ENCODE results near the gene SLC25A34.
A peak's percentile ranks its signal among the peaks of the same experiment; 100 is the strongest.

SLC25A34 gene

DNA sequence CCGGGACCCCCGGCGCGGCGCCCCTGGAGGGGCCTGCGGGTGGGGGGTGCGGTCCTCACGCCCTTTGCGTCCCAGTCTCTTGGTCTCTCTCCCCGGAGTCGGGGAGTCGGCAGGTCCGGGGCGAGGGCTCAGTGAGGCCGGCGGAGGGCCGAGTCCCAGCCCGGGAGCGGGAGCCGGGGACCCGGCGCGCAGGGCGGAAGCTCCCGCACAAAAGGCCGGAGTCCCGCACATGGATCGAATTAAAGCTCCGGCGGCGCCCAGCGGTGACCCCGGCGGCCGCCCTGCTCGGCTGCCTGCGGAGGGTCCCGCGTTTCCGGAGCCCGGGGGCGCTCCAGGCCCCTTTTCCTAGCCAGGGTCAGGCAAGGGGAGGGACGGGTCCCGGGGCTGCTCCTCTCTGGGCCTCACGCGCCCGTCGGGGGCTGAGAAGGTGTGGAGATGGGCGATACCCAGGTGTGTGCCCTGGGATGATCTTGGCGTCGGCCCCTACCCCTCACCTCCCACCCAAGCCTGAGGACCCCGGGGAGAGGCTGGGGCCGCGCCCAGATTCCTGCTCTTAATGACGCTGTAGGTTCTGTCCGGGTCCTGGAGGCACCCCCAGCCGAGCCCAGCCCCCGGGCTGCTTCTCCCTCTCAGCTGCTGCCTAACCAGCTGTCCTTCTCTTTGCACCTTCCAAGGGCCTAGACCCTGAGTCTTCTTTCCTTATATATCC, 23.0 kb downstream of the SLC25A34 start:
- no peak overlapping the region for H3K27ac ChIP-seq (ENCODE audit: insufficient read depth, low read length, poor library complexity, severe bottlenecking)
- peak overlapping the region; percentile 35 for H3K4me3 ChIP-seq (ENCODE audit: insufficient read depth, low read depth, low read length, poor library complexity, severe bottlenecking)
- peaks cover 14% of the 10 kb centered on the region for H3K4me1 ChIP-seq (ENCODE audit: control insufficient read depth, insufficient read depth, low read length, poor library complexity, severe bottlenecking)
- no peak for DNase-seq
- H3K9me3 ChIP-seq (ENCODE audit: control insufficient read depth, low read length), result no peaks in the 10 kb centered on the region
- no peaks in the 10 kb centered on the region for H3K36me3 ChIP-seq (ENCODE audit: control insufficient read depth, insufficient read depth, low read length)
- H3K27me3 ChIP-seq (replicated peaks; ENCODE audit: control insufficient read depth, insufficient read depth, low read length, poor library complexity, severe bottlenecking), result peaks cover 14% of the 10 kb centered on the region

DNA sequence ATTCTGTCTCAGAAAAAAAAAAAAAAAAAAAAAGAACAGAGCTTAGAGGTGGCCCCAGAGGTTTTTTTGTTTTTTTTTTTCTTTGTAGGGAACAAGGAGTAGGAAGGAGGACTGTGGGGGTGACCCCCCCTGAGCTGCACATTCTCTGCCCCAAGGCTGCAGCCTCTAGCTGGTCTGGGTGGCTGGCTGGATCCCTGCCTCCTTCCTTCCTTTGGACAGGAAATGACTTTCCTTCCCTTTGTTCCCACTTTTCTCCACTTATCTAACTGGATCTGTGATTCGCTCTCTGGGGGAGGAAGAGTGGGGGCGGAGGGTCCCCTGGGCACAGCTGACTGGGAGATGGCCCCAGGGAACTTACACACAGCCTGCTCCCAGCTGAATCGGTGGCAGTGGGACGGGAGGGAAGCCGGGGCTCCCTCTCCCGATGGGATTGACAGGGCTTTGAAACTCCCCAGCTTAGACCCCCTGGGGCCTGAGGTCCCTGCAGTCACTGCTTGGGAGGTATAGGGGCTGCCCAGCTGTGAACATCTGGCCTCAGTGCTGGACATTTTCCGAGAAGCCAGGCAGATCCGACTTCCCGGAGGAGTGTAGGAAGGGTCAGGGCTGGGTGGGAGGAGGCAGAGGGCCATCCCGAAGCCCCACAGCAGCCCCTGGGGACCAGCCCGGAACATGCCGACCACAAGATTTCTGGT, 24.6 kb downstream of the SLC25A34 start:
- H3K27ac ChIP-seq (ENCODE audit: insufficient read depth, low read length, poor library complexity, severe bottlenecking), result no peak overlapping the region
- no peaks in the 10 kb centered on the region for H3K36me3 ChIP-seq (ENCODE audit: control insufficient read depth, insufficient read depth, low read length)
- DNase-seq, result no peak
- H3K9me3 ChIP-seq (ENCODE audit: control insufficient read depth, low read length), result no peaks in the 10 kb centered on the region
- peaks cover 14% of the 10 kb centered on the region for H3K27me3 ChIP-seq (replicated peaks; ENCODE audit: control insufficient read depth, insufficient read depth, low read length, poor library complexity, severe bottlenecking)
- peaks cover 14% of the 10 kb centered on the region for H3K4me1 ChIP-seq (ENCODE audit: control insufficient read depth, insufficient read depth, low read length, poor library complexity, severe bottlenecking)
- H3K4me3 ChIP-seq (ENCODE audit: insufficient read depth, low read depth, low read length, poor library complexity, severe bottlenecking), result no peak overlapping the region

DNA sequence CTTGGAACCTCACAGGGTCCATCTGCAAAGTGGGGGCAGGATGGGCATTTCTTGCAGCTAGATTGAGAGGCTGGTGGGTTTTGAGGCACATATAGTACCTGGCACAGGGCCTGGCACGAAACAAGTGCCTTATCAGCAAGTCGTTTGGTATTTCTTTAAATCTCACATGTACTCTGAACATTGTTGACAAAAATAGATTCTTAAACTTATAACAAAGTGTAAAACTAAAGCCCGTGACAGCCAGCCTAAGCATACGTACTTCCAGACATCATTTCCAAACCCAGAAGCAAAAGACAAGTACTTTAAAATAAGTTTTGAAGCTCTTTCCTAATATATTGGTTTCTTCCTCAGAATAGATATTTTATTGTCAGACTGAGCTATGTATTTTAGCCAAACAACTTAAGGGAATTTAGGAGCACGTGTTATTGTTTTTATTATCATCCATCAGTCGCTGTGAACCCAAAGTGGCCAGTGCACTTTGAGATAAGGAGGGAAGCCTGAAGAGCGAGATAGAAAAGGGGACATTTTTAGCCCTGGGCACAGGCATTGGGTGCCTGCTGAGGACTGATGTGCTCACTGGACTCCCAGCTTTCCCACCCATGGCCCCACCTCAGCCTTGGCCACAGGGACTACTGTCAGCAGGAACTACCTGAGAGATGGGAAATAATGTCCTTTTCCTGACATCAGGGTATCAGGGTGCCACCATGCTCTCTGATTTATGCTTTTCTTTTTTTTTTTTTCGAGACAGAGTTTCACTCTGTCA, 25.5 kb downstream of the SLC25A34 start:
- peaks cover 14% of the 10 kb centered on the region for H3K27me3 ChIP-seq (replicated peaks; ENCODE audit: control insufficient read depth, insufficient read depth, low read length, poor library complexity, severe bottlenecking)
- DNase-seq, result no peak
- no peak overlapping the region for H3K27ac ChIP-seq (ENCODE audit: insufficient read depth, low read length, poor library complexity, severe bottlenecking)
- H3K4me3 ChIP-seq (ENCODE audit: insufficient read depth, low read depth, low read length, poor library complexity, severe bottlenecking), result no peak overlapping the region
- no peaks in the 10 kb centered on the region for H3K36me3 ChIP-seq (ENCODE audit: control insufficient read depth, insufficient read depth, low read length)
- H3K9me3 ChIP-seq (ENCODE audit: control insufficient read depth, low read length), result no peaks in the 10 kb centered on the region
- peaks cover 8% of the 10 kb centered on the region for H3K4me1 ChIP-seq (ENCODE audit: control insufficient read depth, insufficient read depth, low read length, poor library complexity, severe bottlenecking)

DNA sequence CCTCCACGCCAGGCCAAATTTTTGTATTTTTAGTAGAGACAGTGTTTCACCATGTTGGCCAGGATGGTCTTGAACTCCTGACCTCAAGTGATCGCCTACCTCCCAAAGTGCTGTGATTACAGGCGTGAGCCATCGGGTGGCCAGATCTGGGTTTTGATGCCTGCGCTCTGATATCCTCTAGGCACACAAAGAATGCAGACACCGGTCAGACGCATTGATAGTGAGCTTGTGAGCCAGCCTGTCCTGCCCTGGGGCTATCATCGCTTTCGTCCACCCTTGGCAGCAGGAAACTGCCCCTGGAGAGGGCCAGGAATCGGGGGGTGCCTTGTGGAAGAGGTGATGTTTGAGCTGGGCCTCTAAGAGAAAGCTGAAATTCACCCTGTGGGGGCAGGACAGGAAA, 26.5 kb downstream of the SLC25A34 start:
- H3K4me3 ChIP-seq (ENCODE audit: insufficient read depth, low read depth, low read length, poor library complexity, severe bottlenecking), result no peak overlapping the region
- H3K27me3 ChIP-seq (replicated peaks; ENCODE audit: control insufficient read depth, insufficient read depth, low read length, poor library complexity, severe bottlenecking), result peaks cover 14% of the 10 kb centered on the region
- no peaks in the 10 kb centered on the region for H3K9me3 ChIP-seq (ENCODE audit: control insufficient read depth, low read length)
- no peak overlapping the region for H3K27ac ChIP-seq (ENCODE audit: insufficient read depth, low read length, poor library complexity, severe bottlenecking)
- H3K36me3 ChIP-seq (ENCODE audit: control insufficient read depth, insufficient read depth, low read length), result no peaks in the 10 kb centered on the region
- DNase-seq, result no peak
- H3K4me1 ChIP-seq (ENCODE audit: control insufficient read depth, insufficient read depth, low read length, poor library complexity, severe bottlenecking), result peaks cover 6% of the 10 kb centered on the region

DNA sequence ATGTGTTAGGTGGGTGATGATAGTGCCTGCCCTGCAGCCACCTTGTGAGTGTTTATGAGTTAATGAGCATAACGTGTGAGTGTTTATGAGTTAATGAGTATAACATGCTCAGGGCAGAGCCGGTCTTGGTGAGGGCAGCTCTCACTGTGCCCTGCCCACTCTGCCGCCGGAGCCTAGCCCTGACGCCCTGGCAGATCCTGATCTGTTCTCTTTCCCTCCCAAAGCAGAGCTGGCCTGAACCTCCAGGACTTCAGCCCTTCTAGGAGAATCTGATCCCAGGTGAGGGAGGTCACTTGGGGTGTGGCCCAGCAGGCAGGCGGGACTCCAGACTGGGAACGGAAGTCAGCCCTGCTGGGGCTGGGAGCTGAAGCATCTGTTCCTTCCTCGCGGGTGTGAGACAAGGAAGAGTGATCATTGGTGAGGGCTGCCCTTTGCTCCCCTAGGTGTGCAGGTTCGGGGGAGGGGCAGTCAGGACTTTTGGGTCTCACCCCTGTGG, 28.3 kb downstream of the SLC25A34 start:
- H3K4me1 ChIP-seq (ENCODE audit: control insufficient read depth, insufficient read depth, low read length, poor library complexity, severe bottlenecking), result peaks cover 1% of the 10 kb centered on the region
- no peak for DNase-seq
- H3K4me3 ChIP-seq (ENCODE audit: insufficient read depth, low read depth, low read length, poor library complexity, severe bottlenecking), result no peak overlapping the region
- no peaks in the 10 kb centered on the region for H3K9me3 ChIP-seq (ENCODE audit: control insufficient read depth, low read length)
- peaks cover 7% of the 10 kb centered on the region for H3K27me3 ChIP-seq (replicated peaks; ENCODE audit: control insufficient read depth, insufficient read depth, low read length, poor library complexity, severe bottlenecking)
- no peaks in the 10 kb centered on the region for H3K36me3 ChIP-seq (ENCODE audit: control insufficient read depth, insufficient read depth, low read length)
- H3K27ac ChIP-seq (ENCODE audit: insufficient read depth, low read length, poor library complexity, severe bottlenecking), result no peak overlapping the region

DNA sequence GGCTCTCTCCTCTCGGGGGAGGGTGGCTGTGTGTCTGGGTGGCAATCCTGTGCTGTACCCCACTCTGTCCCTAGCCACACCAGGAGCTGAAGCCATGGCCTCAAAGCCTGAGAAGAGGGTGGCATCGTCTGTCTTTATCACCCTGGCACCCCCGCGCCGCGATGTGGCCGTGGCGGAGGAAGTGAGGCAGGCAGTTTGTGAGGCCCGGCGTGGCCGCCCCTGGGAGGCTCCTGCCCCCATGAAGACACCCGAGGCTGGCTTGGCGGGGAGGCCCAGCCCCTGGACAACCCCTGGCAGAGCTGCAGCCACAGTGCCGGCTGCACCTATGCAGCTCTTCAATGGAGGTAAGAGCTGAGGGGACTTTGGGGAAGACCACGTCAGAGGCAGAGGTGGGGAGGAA, 28.8 kb downstream of the SLC25A34 start:
- no peak for DNase-seq
- no peak overlapping the region for H3K4me3 ChIP-seq (ENCODE audit: insufficient read depth, low read depth, low read length, poor library complexity, severe bottlenecking)
- no peaks in the 10 kb centered on the region for H3K36me3 ChIP-seq (ENCODE audit: control insufficient read depth, insufficient read depth, low read length)
- no peaks in the 10 kb centered on the region for H3K9me3 ChIP-seq (ENCODE audit: control insufficient read depth, low read length)
- H3K27ac ChIP-seq (ENCODE audit: insufficient read depth, low read length, poor library complexity, severe bottlenecking), result no peak overlapping the region
- H3K27me3 ChIP-seq (replicated peaks; ENCODE audit: control insufficient read depth, insufficient read depth, low read length, poor library complexity, severe bottlenecking), result peaks cover 5% of the 10 kb centered on the region
- no peaks in the 10 kb centered on the region for H3K4me1 ChIP-seq (ENCODE audit: control insufficient read depth, insufficient read depth, low read length, poor library complexity, severe bottlenecking)

DNA sequence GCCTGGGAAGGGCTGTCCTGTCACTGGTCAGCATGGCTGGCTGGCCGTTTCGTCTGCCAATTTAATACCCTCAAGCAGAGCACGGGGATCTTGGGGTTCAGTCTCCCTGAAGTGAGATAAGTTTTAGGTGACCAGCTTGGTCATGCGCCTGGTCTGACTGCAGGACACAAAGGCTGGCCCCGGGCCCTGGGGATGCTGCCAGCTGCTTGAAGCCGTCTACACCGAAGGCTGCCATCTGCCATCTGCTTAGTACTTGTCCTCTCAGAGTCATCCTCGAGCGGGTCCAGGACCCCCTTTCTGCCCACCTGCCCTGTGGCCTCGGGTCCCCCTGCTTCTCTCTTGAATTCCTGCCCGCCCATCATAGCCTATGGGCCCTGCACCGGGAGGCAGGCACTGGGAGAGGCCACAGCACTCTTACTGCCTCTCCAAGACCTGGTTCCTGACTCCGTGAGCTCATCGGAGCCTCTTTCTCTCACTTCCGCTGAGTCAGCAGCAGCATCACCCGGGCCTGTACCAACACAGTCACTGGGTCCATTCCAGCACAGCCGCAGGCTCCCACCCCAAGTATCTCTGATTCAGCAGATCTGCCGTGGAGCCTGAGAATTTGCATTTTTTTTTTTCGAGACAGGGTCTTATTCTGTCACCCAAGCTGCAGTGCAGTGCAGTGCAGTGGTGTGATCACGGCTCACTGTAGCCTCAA, 29.6 kb downstream of the SLC25A34 start:
- H3K4me3 ChIP-seq (ENCODE audit: insufficient read depth, low read depth, low read length, poor library complexity, severe bottlenecking), result no peak overlapping the region
- no peaks in the 10 kb centered on the region for H3K9me3 ChIP-seq (ENCODE audit: control insufficient read depth, low read length)
- no peaks in the 10 kb centered on the region for H3K36me3 ChIP-seq (ENCODE audit: control insufficient read depth, insufficient read depth, low read length)
- no peaks in the 10 kb centered on the region for H3K4me1 ChIP-seq (ENCODE audit: control insufficient read depth, insufficient read depth, low read length, poor library complexity, severe bottlenecking)
- H3K27me3 ChIP-seq (replicated peaks; ENCODE audit: control insufficient read depth, insufficient read depth, low read length, poor library complexity, severe bottlenecking), result peaks cover 4% of the 10 kb centered on the region
- no peak for DNase-seq
- no peak overlapping the region for H3K27ac ChIP-seq (ENCODE audit: insufficient read depth, low read length, poor library complexity, severe bottlenecking)

DNA sequence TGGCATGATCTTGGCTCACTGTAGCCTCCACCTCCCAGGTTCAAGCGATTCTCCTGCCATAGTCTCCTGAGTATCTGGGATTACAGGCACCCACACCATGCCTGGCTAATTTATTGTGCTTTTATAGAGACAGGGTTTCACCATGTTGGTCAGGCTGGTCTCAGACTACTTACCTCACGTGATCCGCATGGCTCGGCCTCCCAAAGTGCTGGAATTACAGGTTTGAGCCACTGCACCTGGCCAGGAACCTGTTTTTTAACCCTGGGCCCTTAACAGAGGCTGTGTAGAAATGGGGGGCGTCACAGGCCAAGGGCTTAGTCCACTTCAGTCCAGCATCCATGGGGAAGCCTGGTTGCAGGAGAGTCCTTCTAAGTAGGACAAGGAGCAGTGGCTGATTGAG, 31.9 kb downstream of the SLC25A34 start:
- Histone ChIP-seq H3K4me3 (ENCODE audit: insufficient read depth, low read depth, low read length, poor library complexity, severe bottlenecking) (no peak overlapping the region), H3K27me3 (replicated peaks; ENCODE audit: control insufficient read depth, insufficient read depth, low read length, poor library complexity, severe bottlenecking) (peaks cover 6% of the 10 kb centered on the region), H3K4me1 (ENCODE audit: control insufficient read depth, insufficient read depth, low read length, poor library complexity, severe bottlenecking) (no peaks in the 10 kb centered on the region), H3K27ac (ENCODE audit: insufficient read depth, low read length, poor library complexity, severe bottlenecking) (no peak overlapping the region), H3K9me3 (ENCODE audit: control insufficient read depth, low read length) (no peaks in the 10 kb centered on the region), H3K36me3 (ENCODE audit: control insufficient read depth, insufficient read depth, low read length) (no peaks in the 10 kb centered on the region)
- DNase-seq, result no peak

DNA sequence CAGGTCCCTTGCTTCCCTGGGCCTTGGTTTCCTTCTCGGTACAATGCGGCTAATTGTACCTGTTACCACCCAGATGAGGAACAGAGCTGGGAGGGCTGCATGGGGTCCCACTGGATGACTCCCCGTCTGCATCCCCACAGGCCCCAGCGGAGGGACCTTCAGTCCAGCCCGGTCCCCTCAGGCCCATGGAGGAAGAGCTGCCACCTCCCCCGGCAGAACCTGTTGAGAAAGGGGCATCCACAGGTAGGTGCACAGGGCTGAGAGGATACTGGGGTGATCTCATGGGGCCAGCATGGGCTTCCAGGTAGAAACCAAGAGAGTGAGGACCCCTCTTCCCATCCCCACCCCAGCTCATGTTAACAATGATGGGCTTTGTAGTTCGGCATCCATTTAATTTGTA, 32.3 kb downstream of the SLC25A34 start:
- Histone ChIP-seq H3K27ac (ENCODE audit: insufficient read depth, low read length, poor library complexity, severe bottlenecking) (no peak overlapping the region), H3K36me3 (ENCODE audit: control insufficient read depth, insufficient read depth, low read length) (no peaks in the 10 kb centered on the region), H3K27me3 (replicated peaks; ENCODE audit: control insufficient read depth, insufficient read depth, low read length, poor library complexity, severe bottlenecking) (peaks cover 6% of the 10 kb centered on the region), H3K4me1 (ENCODE audit: control insufficient read depth, insufficient read depth, low read length, poor library complexity, severe bottlenecking) (no peaks in the 10 kb centered on the region), H3K9me3 (ENCODE audit: control insufficient read depth, low read length) (no peaks in the 10 kb centered on the region), H3K4me3 (ENCODE audit: insufficient read depth, low read depth, low read length, poor library complexity, severe bottlenecking) (no peak overlapping the region)
- DNase-seq, result no peak

Measured in effector memory CD4-positive, alpha-beta T cell (primary cell).